ENCODE data around the gene POGZ. TPM values are rescaled to one million over a fixed set of nuclear protein-coding genes. Genes with fewer than 3 reads are reported as not detected.

The POGZ gene
- total RNA-seq, 1 experiment from 2014 or later, result 98.4 TPM

- H3K27ac ChIP-seq (ENCODE audit: low read depth, low read length, poor library complexity, severe bottlenecking), result no peak overlapping the region
- H3K9me3 ChIP-seq (ENCODE audit: low read depth, low read length, poor library complexity, severe bottlenecking), result no peaks in the 10 kb centered on the region
- DNase-seq (ENCODE audit: low spot score), result no peak
- H3K4me3 ChIP-seq (ENCODE audit: low read depth, low read length, poor library complexity, severe bottlenecking), result no peak overlapping the region
- H3K36me3 ChIP-seq (ENCODE audit: insufficient read depth, low read length, poor library complexity, severe bottlenecking), result no peaks in the 10 kb centered on the region
- ChIA-PET CTCF (no interaction called here), POLR2A (ENCODE audit: low non-redundant PET) (no interaction called here)
- TF ChIP-seq EZH2 (IDR thresholded peaks at IDR 0.05; ENCODE audit: borderline replicate concordance, low read depth, low read length, poor library complexity, severe bottlenecking) (no peak), CTCF (conservative IDR thresholded peaks at IDR 0.05; ENCODE audit: low read depth, low read length) (no peak)
- no TSS peak for BruUV-seq (replicated peaks)
- H3K27me3 ChIP-seq (replicated peaks; ENCODE audit: insufficient read depth, low read depth, low read length, poor library complexity), result no peaks in the 10 kb centered on the region
- H3K4me1 ChIP-seq (ENCODE audit: insufficient read depth, low read length, poor library complexity, severe bottlenecking), result no peaks in the 10 kb centered on the region
- intact Hi-C loops (cut with micrococcal nuclease; ENCODE audit: unreplicated experiment), result no loop called here
These were observed 22.7 kb upstream of the POGZ start for GRCh38 chr1:151482017-151482416.

DNA sequence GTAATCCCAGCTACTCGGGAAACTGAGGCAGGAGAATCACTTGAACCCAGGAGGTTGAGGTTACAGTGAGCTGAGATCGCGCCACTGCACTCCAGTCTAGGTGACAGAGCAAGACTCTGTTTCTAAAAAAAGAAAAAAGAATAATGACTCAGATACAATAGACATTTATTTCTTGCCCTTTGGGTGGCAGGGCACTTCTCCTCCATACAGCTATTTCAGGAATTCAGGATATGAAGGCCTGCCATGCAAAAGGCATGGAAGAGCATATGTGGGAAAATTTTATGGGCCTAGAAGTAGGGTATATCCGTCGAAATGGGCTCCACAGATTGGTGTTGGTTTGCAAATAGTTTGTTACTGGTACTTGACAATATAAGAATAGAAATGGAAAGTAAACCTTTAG lies 20.2 kb upstream of the POGZ start:
- Histone ChIP-seq H3K27me3 (replicated peaks; ENCODE audit: insufficient read depth, low read depth, low read length, poor library complexity) (no peaks in the 10 kb centered on the region), H3K4me3 (ENCODE audit: low read depth, low read length, poor library complexity, severe bottlenecking) (no peak overlapping the region), H3K36me3 (ENCODE audit: insufficient read depth, low read length, poor library complexity, severe bottlenecking) (no peaks in the 10 kb centered on the region), H3K27ac (ENCODE audit: low read depth, low read length, poor library complexity, severe bottlenecking) (no peak overlapping the region), H3K4me1 (ENCODE audit: insufficient read depth, low read length, poor library complexity, severe bottlenecking) (peaks cover 6% of the 10 kb centered on the region), H3K9me3 (ENCODE audit: low read depth, low read length, poor library complexity, severe bottlenecking) (no peaks in the 10 kb centered on the region)
- no peak for TF ChIP-seq CTCF (conservative IDR thresholded peaks at IDR 0.05; ENCODE audit: low read depth, low read length)
- TF ChIP-seq EZH2 (IDR thresholded peaks at IDR 0.05; ENCODE audit: borderline replicate concordance, low read depth, low read length, poor library complexity, severe bottlenecking), result no peak
- ChIA-PET CTCF (no interaction called here), POLR2A (ENCODE audit: low non-redundant PET) (no interaction called here)
- intact Hi-C loops (cut with micrococcal nuclease; ENCODE audit: unreplicated experiment), result no loop called here
- BruUV-seq (replicated peaks), result no TSS peak
- DNase-seq (ENCODE audit: low spot score), result no peak

- H3K27me3 ChIP-seq (replicated peaks; ENCODE audit: insufficient read depth, low read depth, low read length, poor library complexity), result no peaks in the 10 kb centered on the region
- TF ChIP-seq EZH2 (IDR thresholded peaks at IDR 0.05; ENCODE audit: borderline replicate concordance, low read depth, low read length, poor library complexity, severe bottlenecking) (no peak), CTCF (conservative IDR thresholded peaks at IDR 0.05; ENCODE audit: low read depth, low read length) (no peak)
- peaks cover 6% of the 10 kb centered on the region for H3K4me1 ChIP-seq (ENCODE audit: insufficient read depth, low read length, poor library complexity, severe bottlenecking)
- no peak for DNase-seq (ENCODE audit: low spot score)
- H3K27ac ChIP-seq (ENCODE audit: low read depth, low read length, poor library complexity, severe bottlenecking), result no peak overlapping the region
- ChIA-PET POLR2A (ENCODE audit: low non-redundant PET) (no interaction called here), CTCF (no interaction called here)
- no peaks in the 10 kb centered on the region for H3K36me3 ChIP-seq (ENCODE audit: insufficient read depth, low read length, poor library complexity, severe bottlenecking)
- intact Hi-C loops (cut with micrococcal nuclease; ENCODE audit: unreplicated experiment), result no loop called here
- no peak overlapping the region for H3K4me3 ChIP-seq (ENCODE audit: low read depth, low read length, poor library complexity, severe bottlenecking)
- H3K9me3 ChIP-seq (ENCODE audit: low read depth, low read length, poor library complexity, severe bottlenecking), result no peaks in the 10 kb centered on the region
- no TSS peak for BruUV-seq (replicated peaks)
These were observed 19.6 kb upstream of the POGZ start for GRCh38 chr1:151478923-151479322.
